Stimulated activated CD8-positive, alpha-beta memory T cell treated with anti-CD3 and anti-CD28 coated beads, Interleukin-15, amount 100 ng/mL, for 24 hours (primary cell): ENCODE measurements around the gene CHCHD6.

ENCODE experiments used
- DNase-seq: peaks from one replicate; pipeline ENCODE4 v3.0.0-alpha.2; 2020; ENCODE audit warnings: low read depth

CHCHD6 gene

GRCh38 chr3:126944089-126944965, 240.3 kb downstream of the CHCHD6 start:
- DNase-seq: no peak

GRCh38 chr3:126945171-126945721, 241.2 kb downstream of the CHCHD6 start:
- no peak for DNase-seq

GRCh38 chr3:126945891-126946290, 241.9 kb downstream of the CHCHD6 start:
- DNase-seq: no peak

DNA sequence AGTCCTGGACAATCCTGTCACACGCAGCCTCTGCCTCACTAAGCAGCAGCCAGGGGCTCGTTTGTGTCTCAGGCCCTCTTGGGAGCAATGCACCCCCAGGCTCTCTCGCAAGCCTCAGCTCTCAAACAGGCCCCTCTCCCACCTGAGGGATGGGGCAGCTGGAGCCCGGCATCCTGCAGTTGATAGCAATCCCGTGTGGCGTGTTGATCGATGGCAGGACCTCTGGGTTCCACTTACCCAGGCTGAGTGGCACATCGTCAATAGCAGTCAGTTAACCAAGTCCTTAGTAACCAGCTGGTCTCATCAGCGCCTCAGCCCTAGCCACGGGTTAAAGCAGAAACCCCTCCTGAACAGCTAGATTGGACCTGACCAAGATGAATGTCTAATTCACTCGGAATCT, 242.4 kb downstream of the CHCHD6 start:
- DNase-seq: no peak

DNA sequence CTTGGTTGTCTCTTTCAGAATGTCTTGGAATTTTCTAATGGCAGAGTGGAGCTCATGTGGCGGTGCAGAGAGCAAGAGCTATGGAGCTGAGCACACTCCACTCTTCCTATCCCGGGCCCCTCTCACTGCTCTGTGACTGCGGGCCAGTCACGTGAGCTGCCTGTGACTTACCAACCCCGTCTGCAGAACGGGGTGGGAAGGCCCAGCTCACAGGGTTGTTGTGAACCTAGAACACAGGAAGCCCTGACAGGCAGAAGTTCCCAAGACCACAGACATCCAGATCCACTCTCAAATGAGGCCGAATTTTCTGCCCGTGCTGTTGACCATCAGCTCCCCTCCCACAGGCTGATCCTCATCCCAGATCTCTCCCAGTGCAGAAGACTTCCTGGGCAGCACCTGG, 243.4 kb downstream of the CHCHD6 start:
- no peak for DNase-seq

DNA sequence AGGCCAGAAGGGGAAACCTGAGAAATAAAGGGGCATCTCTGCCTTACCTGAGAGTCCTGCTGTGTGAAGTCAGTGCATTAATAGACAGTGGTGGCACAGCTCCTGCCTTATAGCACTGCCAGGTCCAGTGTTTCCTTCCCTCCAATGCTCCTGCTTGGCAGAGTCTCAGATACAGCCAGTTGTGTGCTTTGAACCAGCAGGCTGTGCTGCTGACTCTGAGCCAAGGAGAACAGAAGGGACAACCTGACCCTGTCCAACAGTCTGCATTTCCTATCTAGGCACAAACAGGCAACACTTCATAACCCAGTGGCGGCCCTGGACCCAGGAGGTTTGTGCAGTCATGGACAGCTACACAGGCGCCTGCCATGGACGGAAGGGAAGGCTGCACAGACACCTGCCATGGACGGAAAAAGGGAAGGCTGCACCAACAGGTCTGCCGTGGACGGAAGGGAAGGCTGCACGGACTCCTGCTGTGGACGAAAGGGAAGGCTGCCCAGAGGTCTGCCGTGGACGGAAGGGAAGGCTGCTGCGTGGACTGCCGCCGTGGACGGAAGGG, 245.0 kb downstream of the CHCHD6 start:
- DNase-seq: no peak

DNA sequence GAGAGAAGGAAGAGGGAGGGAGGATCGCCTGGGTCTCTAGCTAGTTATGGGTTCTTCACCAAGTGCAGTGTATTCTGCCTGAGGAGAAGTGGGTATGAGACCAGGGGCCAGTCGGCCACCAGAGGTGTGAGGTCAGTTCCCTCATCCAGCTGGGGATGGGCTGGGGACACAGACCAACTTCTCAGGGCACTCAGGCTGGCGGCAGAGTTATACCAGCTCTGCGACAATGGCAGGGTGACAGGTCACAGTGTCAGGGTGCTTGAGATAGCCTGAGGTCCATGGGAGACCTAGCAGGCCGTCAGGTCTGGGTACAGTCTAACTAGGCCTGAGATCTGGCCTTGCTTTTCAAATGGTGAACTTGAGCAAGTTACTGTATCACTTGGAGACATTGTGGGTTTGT, 247.5 kb downstream of the CHCHD6 start:
- DNase-seq: no peak

GRCh38 chr3:126952261-126952982, 248.4 kb downstream of the CHCHD6 start:
- no peak for DNase-seq

- DNase-seq: no peak
These were observed 249.1 kb downstream of the CHCHD6 start for GRCh38 chr3:126952983-126953660.

DNA sequence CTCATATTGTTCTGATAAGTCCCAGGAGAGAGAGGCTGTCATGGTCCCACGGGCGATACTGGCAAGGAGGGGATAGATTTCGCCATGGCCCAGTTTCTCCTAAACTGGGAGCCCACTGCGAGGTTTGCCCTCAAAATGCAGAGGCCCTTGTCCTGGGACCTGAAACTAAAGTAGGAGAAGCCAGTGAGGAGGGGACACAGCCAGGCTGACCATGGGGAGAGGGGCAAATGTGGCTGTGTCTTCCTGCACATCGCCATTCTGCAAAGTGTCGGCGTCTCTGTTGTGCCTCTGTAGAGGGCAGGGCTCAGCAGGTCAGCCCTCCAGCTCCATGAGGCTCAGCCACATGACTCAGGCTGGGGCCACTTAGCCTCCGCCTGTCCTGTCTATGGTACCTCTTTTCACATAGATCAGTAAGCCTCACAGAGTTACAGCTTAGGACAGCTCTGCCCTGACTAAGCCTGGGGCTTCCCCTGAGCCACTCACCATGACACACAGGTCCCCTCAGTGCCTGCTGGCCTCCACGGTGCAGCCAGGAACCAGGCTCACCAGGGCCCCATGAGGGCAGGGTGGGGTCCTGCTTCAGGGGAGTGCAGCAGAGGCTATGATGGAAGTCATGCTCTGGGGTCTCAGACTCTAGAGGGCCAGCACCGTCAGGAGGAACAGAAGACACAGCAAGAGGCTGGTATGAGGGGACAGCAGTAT, 250.3 kb downstream of the CHCHD6 start:
- no peak for DNase-seq

GRCh38 chr3:126955004-126955790, 251.2 kb downstream of the CHCHD6 start:
- DNase-seq: no peak

DNA sequence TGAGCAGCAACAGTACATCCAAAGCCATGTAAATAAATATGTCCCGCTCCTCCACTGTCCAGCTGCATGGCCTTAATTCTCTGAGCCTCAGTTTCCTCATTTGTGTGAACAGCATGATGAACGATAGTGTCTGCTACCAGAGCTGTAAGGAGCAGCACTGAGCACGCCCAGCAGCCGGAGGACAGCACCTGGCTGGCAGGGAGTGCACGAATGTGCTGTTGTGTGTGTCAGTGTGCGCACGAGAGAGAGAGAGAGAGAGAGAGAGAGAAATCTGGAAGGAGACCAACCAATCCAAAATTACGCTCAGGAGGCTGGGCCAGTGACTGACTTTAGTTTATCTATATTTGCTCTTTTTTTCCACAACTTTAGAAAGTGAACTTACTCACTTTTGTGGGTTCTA, 252.3 kb downstream of the CHCHD6 start:
- DNase-seq: no peak

- no peak for DNase-seq
These were observed 253.0 kb downstream of the CHCHD6 start for GRCh38 chr3:126956866-126957650.

DNA sequence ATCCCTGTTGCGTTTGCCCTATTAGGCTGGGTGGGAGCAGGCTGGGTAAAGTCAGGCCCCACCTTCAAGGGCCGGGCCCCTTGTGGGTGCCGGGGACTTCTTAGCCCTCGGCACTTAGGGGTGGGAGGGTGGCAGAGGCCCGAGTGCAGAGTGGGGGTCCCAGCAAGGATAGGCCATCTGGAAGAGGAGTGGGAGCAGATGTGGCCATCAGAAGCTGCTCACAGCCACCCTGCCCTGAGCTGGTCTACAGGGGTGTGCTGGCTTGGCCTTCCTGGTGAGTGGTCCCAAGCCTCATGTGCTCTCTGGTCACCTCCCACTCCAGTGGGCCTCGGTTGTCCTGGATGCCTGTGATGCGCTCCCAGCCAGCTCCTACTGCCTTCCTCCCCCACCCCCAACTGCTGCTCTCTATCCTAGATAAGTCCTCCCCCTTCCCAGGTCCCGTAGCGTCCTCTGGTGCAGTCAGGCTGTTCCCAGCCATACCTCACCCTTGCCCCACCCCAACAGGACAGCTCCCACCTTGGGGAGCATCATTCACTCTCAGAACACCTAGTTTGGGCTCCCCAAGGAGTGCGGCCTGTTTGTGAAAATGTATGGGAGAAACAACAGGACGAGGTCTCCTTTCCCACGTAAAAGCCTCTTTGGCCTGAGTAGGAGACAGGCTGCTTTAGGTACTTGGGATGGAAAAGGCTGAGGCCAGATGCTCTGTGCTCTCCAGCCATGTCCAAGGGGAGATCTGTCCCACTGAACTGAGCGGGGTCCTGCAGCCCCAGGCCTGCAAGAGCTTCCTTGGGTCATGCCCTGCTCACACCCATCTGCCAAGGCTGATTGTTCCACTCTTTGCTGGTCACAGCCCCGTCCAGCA, 254.0 kb downstream of the CHCHD6 start:
- no peak for DNase-seq

GRCh38 chr3:126958638-126959085, 254.6 kb downstream of the CHCHD6 start:
- no peak for DNase-seq

- DNase-seq: no peak
These were observed 255.3 kb downstream of the CHCHD6 start for GRCh38 chr3:126959136-126959920.

- no peak for DNase-seq
These were observed 256.0 kb downstream of the CHCHD6 start for GRCh38 chr3:126959921-126960603.
